Peyer's patch (tissue), 4 donors: Measurements from ENCODE around the gene DCANP1. TPM values are rescaled to one million over a fixed set of nuclear protein-coding genes. Genes with fewer than 3 reads are reported as not detected.

Source experiments
- DNase-seq, 3 donors: peaks; one replicate each; pipeline ENCODE4 v3.0.0-alpha.2; 2017 to 2019
- H3K27ac ChIP-seq, 4 donors: fragments of 200-600 bp; sonication (generic); one replicate each; pipeline ENCODE4 v1.5.1; 2016 to 2019
- H3K27me3 ChIP-seq, 2 donors: fragments of 200-600 bp; sonication (generic); one replicate each; pipeline ENCODE4 v1.5.1; 2019
- H3K36me3 ChIP-seq, 3 donors: fragments of 200-600 bp; sonication (generic); one replicate each; pipeline ENCODE4 v1.5.1; 2016 to 2019
- H3K4me1 ChIP-seq, 4 donors: fragments of 200-600 bp; sonication (generic); one replicate each; pipeline ENCODE4 v1.5.1; 2016 to 2019
- H3K4me3 ChIP-seq, 4 donors: fragments of 200-600 bp; sonication (generic); 1 replicate in 3 of 4; 2 replicates in 1 of 4; pipeline ENCODE4 v1.5.1; 2016 to 2019; ENCODE audit warnings: mild to moderate bottlenecking in 1 of 4
- H3K9me3 ChIP-seq, 4 donors: fragments of 200-600 bp; sonication (generic); one replicate each; pipeline ENCODE4 v1.5.1; 2016 to 2019; ENCODE audit warnings: mild to moderate bottlenecking in 1 of 4
- CTCF ChIP-seq, 6 experiments: fragments of 450-650 bp in 4 of 6; fragments of 200-600 bp in 2 of 6; sonication (generic) in 1 of 6; IDR thresholded peaks; one replicate each; pipeline ENCODE4 v1.5.1; 2017 to 2019; ENCODE audit warnings: antibody characterized with exemption in 6 of 6, mild to moderate bottlenecking in 3 of 6, moderate library complexity in 1 of 6
- POLR2A ChIP-seq, 2 donors: fragments of 450-650 bp; IDR thresholded peaks; one replicate each; pipeline ENCODE4 v1.5.1; 2017; ENCODE audit warnings: antibody characterized with exemption in 2 of 2, mild to moderate bottlenecking in 2 of 2, moderate library complexity in 2 of 2
- total RNA-seq, 4 donors: library from RNA; depleted of rRNA; stranded (reverse); fragments of >200 nt; gene quantifications; one replicate each; pipeline ENCODE4 v1.1.0, GENCODE V29; 2016

Gene DCANP1
- total RNA-seq, 4 donors from 2014 or later, result 0.27 to 1.7 TPM; not detected in 2

- TF ChIP-seq CTCF (IDR thresholded peaks at IDR 0.05) (no peak), POLR2A (IDR thresholded peaks at IDR 0.05) (no peak)
- Histone ChIP-seq H3K27me3 (no peaks in the 10 kb centered on the region), H3K36me3 (no peaks in the 10 kb centered on the region), H3K9me3 (no peaks in the 10 kb centered on the region), H3K4me1 (peaks cover 0 to 9% (median 0%) of the 10 kb centered on the region in 4 donors), H3K27ac (no peak overlapping the region), H3K4me3 (no peak overlapping the region)
- DNase-seq, result no peak
These were observed 42.1 kb downstream of the DCANP1 start for GRCh38 chr5:135405082-135405481.

DNA sequence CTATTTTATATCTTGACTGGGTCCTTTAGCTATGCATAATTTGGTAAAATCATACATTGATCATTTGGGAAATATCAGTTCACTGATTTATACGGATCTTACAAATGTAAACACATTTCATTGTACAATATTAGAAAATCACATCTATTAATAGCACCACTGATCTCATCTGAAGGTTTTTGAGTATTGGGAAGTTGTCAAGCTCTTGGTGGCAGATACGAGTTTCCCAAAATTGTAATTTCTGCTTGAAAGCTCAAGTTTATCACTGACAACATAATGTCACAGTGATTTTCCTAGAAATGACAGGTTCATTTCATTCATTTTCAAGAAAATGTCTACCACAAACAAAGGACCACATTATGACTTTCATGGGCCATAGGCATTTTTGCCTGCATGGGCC is 45.1 kb downstream of the DCANP1 start:
- no peaks in the 10 kb centered on the region for H3K36me3 ChIP-seq
- H3K9me3 ChIP-seq, result no peaks in the 10 kb centered on the region
- H3K4me1 ChIP-seq, result peaks cover 0 to 21% (median 3%) of the 10 kb centered on the region in 4 donors
- TF ChIP-seq POLR2A (IDR thresholded peaks at IDR 0.05) (no peak), CTCF (IDR thresholded peaks at IDR 0.05) (no peak)
- no peak overlapping the region for H3K27ac ChIP-seq
- no peaks in the 10 kb centered on the region for H3K27me3 ChIP-seq
- no peak overlapping the region for H3K4me3 ChIP-seq
- DNase-seq, result no peak

- DNase-seq, result peak in 1 of 3 donors; percentile 60
- peak overlapping the region in 1 of 4 donors; percentile 49 for H3K27ac ChIP-seq
These were observed 46.3 kb downstream of the DCANP1 start for GRCh38 chr5:135400866-135401265.

DNA sequence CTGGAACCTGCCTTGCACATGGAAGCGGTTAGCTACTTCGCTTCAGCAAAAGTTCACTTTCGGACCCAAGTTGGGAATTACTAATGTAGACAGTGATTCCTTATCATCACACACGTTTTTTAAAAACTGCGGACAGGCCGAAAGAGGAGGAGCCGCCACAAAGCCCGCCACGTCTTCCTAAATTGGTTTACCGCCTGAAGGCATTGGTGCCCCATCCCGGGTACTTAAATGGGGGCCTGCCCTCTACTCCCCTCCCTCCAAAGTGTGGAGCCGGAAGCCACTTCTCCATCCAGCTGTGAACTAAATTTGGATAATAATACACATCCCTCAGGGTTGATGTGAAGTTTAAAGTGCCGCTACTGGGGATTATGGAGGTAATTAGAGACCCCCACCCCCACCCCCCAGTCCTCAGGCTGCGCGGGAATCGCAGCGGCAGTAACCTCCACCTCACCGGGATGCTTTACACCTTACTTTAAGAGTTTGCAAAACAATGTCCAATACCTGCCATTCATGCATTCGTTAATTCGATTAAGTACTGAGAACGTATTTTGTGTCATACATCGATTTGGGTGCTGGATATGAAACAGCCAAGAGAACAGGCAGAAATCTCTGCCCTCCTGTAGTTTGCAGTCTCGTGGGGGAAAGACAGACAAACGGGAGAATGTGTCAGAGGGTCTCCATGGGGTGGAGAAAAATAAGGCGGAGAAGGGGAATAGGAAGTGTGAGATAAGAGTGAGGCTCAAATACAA is 47.2 kb downstream of the DCANP1 start:
- TF ChIP-seq POLR2A (IDR thresholded peaks at IDR 0.05) (no peak), CTCF (IDR thresholded peaks at IDR 0.05) (no peak)
- no peak for DNase-seq
- Histone ChIP-seq H3K36me3 (no peaks in the 10 kb centered on the region), H3K27ac (peak overlapping the region; percentile 85 to 93 (median 90)), H3K4me1 (peaks cover 0 to 42% (median 6%) of the 10 kb centered on the region in 4 donors), H3K9me3 (no peaks in the 10 kb centered on the region), H3K27me3 (no peaks in the 10 kb centered on the region), H3K4me3 (peak overlapping the region; percentile 53 to 94 (median 78))

More at GRCh38 chr5:135400866-135401265, 46.3 kb downstream of the DCANP1 start:
- Histone ChIP-seq H3K4me1 (peaks cover 0 to 33% (median 6%) of the 10 kb centered on the region in 4 donors), H3K9me3 (no peaks in the 10 kb centered on the region), H3K27me3 (no peaks in the 10 kb centered on the region), H3K36me3 (no peaks in the 10 kb centered on the region), H3K4me3 (no peak overlapping the region)
- TF ChIP-seq CTCF (IDR thresholded peaks at IDR 0.05), result no peak
- TF ChIP-seq POLR2A (IDR thresholded peaks at IDR 0.05), result no peak

DNA sequence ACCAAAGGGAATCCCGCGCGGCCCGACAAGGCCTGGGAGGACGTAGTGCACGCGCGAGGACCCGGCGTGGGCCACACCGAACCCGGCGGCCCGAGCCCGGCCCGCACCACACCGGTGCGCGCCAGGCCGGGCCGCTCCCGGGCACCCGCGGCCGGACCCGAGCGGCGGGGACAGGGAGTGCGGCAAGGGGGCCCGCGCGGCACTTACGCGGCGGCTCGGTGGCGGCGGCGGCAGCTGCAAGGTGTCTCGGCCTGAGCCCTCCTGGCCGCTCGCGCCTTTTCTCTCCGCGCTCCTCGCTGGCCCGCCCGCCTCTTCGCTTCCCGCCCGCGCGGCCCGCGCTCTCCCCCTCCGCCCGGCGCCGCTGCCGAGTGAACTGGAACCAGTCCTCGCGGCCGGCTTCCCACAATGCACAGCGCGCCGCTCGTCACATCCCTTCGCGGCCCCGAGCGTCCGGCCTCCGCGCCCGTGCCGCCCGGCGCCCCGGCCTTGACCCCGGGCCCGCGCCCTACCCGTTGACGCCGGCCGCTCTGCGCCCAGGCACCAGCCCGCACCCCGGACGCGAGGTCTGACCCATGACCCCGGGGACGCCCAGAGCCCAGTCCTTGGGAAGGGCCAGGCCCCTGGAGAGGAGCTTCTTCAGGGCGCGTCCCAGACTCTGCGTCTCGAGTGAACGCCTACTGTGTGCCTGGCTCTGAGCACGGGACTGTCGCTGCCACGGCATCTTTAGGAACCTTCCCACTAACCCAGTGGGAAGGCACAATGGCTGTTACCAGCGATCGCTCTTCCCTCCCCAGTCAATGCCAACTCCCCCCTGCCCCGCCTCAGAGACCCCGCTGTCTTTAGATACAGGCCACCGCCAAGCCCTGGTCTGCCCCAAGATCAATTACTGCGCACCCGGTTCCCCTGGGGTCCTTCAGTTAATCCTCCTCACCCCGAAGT is 48.0 kb downstream of the DCANP1 start, which contains the start of gene MACROH2A1:
MACROH2A1 (minus strand) TSS at position 377 of the 939 bp plus-strand sequence. CDS start 10,138 bp downstream, outside the sequence.
- H3K9me3 ChIP-seq, result no peaks in the 10 kb centered on the region
- H3K27me3 ChIP-seq, result no peaks in the 10 kb centered on the region
- H3K36me3 ChIP-seq, result no peaks in the 10 kb centered on the region
- DNase-seq, result peak; percentile 89 to 95 (median 93)
- peaks cover 0 to 51% (median 6%) of the 10 kb centered on the region in 4 donors for H3K4me1 ChIP-seq
- TF ChIP-seq CTCF (IDR thresholded peaks at IDR 0.05) (peak in 2 of 6 experiments; percentile 22 to 30), POLR2A (IDR thresholded peaks at IDR 0.05) (peak; percentile 87 to 95)
- peak within 1 kb of the TSS; percentile 85 to 93 (median 90) for H3K27ac ChIP-seq
- H3K4me3 ChIP-seq, result peak within 1 kb of the TSS; percentile 53 to 94 (median 78)
